C1 segment of cervical spinal cord (tissue), 14 donors: ENCODE measurements around the gene RCSD1.
A peak's percentile ranks its signal among the peaks of the same experiment; 100 is the strongest.

Experiments
- DNase-seq, 14 donors: peaks; one replicate each; lab custom pipeline; 2025; lab: John Stamatoyannopoulos, UW

RCSD1 gene

GRCh38 chr1:167665469-167665868 lies 35.4 kb downstream of the RCSD1 start:
- DNase-seq = no peak

GRCh38 chr1:167666416-167666815 lies 36.4 kb downstream of the RCSD1 start:
- DNase-seq = no peak

- no peak for DNase-seq
Observed at GRCh38 chr1:167667536-167667935, 37.5 kb downstream of the RCSD1 start.

GRCh38 chr1:167668108-167668507 lies 38.1 kb downstream of the RCSD1 start:
- DNase-seq = no peak

GRCh38 chr1:167669209-167670124 lies 39.4 kb downstream of the RCSD1 start:
- no peak for DNase-seq

GRCh38 chr1:167670563-167670962 lies 40.5 kb downstream of the RCSD1 start:
- DNase-seq = no peak

GRCh38 chr1:167671727-167672511 lies 41.9 kb downstream of the RCSD1 start:
- DNase-seq = no peak

- DNase-seq = no peak
Observed at GRCh38 chr1:167672831-167673230, 42.8 kb downstream of the RCSD1 start.

GRCh38 chr1:167673265-167673664 lies 43.2 kb downstream of the RCSD1 start:
- DNase-seq = no peak

GRCh38 chr1:167674156-167674555 lies 44.1 kb downstream of the RCSD1 start:
- no peak for DNase-seq

- DNase-seq = no peak
Observed at GRCh38 chr1:167675440-167675839, 45.4 kb downstream of the RCSD1 start.

- DNase-seq = no peak
Observed at GRCh38 chr1:167676205-167676915, 46.3 kb downstream of the RCSD1 start.

- DNase-seq = no peak
Observed at GRCh38 chr1:167676916-167677848, 47.1 kb downstream of the RCSD1 start.

- no peak for DNase-seq
Observed at GRCh38 chr1:167678422-167678821, 48.4 kb downstream of the RCSD1 start.

GRCh38 chr1:167678838-167679237 lies 48.8 kb downstream of the RCSD1 start:
- DNase-seq = no peak

- peak in 1 of 14 donors; percentile 16 for DNase-seq
Observed at GRCh38 chr1:167679714-167680113, 49.7 kb downstream of the RCSD1 start.

- DNase-seq = no peak
Observed at GRCh38 chr1:167681024-167681423, 51.0 kb downstream of the RCSD1 start.

GRCh38 chr1:167681451-167682098 lies 51.5 kb downstream of the RCSD1 start:
- no peak for DNase-seq

- peak in 1 of 14 donors; percentile 35 for DNase-seq
Observed at GRCh38 chr1:167683226-167683625, 53.2 kb downstream of the RCSD1 start.
